Subcutaneous abdominal adipose tissue (tissue), 5 donors: ENCODE measurements around the gene NMT1.
A peak's percentile ranks its signal among the peaks of the same experiment; 100 is the strongest.
"Not testable (repeated sequence)": the region's sequence is repeated elsewhere in the genome, so short reads cannot be mapped to it uniquely, and the experiment has no call there.

Source experiments
- H3K27ac ChIP-seq: one replicate; pipeline ENCODE4 v1.7.0; 2013; ENCODE audit warnings: low read depth, mild to moderate bottlenecking, inconsistent platforms, low read length, moderate library complexity
- H3K27me3 ChIP-seq, 5 donors: one replicate each; pipeline ENCODE4 v1.7.0; 2013; ENCODE audit warnings: low read length in 5 of 5, inconsistent platforms in 1 of 5; ENCODE audit not compliant: control insufficient read depth in 5 of 5, insufficient read depth in 4 of 5
- H3K36me3 ChIP-seq, 5 donors: one replicate each; pipeline ENCODE4 v1.7.0; 2013; ENCODE audit warnings: low read length in 5 of 5; ENCODE audit not compliant: control insufficient read depth in 5 of 5, insufficient read depth in 5 of 5
- H3K4me1 ChIP-seq, 5 donors: one replicate each; pipeline ENCODE4 v1.7.0; 2013; ENCODE audit warnings: low read length in 5 of 5, mild to moderate bottlenecking in 3 of 5, moderate library complexity in 1 of 5; ENCODE audit not compliant: control insufficient read depth in 5 of 5, insufficient read depth in 5 of 5
- H3K4me3 ChIP-seq, 5 donors: one replicate each; pipeline ENCODE4 v1.7.0; 2013; ENCODE audit warnings: low read length in 5 of 5, low read depth in 1 of 5
- H3K9ac ChIP-seq, 5 donors: one replicate each; pipeline ENCODE4 v1.7.0; 2013; ENCODE audit warnings: low read length in 5 of 5, mild to moderate bottlenecking in 4 of 5, moderate library complexity in 3 of 5
- H3K9me3 ChIP-seq, 5 donors: one replicate each; pipeline ENCODE4 v1.7.0; 2013; ENCODE audit warnings: low read length in 5 of 5; ENCODE audit not compliant: control insufficient read depth in 5 of 5
- donor health status: healthy.
- donor health status: healthy.
- donor health status: healthy.
- donor health status: healthy.
- donor health status: healthy.

NMT1 gene

DNA sequence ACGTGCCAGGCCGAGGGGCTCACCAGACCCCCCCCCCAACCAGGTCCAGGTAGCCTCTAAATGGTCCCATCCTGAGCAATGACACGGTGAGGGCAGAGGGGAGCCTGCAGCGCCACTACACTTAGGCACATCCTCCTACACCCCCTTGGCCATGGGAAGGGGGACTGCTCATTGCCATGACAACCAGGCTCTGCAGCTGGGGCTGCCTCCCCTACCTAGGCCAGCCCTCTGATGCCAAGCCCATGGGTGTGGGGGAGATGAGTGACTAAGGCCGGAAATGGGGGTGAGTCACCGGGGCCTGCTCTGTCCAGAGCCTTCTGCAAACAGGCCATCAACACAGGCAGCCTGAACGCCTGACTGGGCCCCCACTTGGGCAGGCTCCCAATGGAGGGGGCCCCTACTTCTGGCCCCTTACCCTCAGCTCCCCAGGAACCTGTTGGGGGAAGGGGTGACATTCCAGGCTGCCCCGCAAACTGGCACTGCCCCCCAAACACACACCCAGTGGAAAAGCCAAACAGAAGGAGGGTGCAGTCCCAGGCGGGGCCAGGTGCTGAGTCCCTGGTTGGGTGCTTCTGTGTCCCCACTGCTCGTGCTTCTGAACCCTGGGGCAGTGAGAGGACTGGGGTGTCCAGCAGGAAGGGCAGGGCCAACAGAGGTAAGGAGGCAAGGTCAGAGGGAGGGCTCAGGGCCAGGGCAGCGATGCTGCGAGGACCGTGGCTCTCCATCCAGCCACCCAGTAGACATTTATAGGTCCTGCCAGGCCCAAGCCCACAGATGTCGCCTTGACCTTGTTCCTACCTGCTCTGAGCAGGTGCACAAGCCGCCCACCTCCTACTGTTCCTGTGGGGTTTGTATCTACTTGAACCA, 63.0 kb downstream of the NMT1 start:
- Histone ChIP-seq H3K4me1 (peaks cover 14 to 68% (median 49%) of the 10 kb centered on the region in 5 donors), H3K36me3 (peaks cover 0 to 18% (median 8%) of the 10 kb centered on the region in 5 donors), H3K9ac (peak overlapping the region in 2 of 5 donors; percentile 30 to 42), H3K4me3 (no peak overlapping the region), H3K27me3 (no peaks in the 10 kb centered on the region), H3K27ac (peak overlapping the region; percentile 50), H3K9me3 (no peaks in the 10 kb centered on the region)

DNA sequence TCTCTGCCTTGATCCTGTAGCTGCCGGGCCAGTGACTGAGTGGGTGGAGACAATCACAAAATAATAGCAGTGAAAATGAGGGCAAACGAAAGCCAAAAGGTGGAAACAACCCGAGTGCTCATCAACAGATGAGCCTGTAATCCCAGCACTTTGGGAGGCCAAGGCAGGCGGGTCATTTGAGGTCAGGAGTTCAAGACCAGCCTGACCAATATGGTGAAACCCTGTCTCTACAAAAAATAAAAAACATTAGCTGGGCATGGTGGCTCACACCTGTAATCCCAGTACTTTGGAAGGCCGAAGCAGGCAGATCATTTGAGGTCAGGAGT, 63.6 kb downstream of the NMT1 start:
- H3K9ac ChIP-seq = not testable (repeated sequence)
- H3K27ac ChIP-seq = peak overlapping the region; percentile 50
- H3K4me1 ChIP-seq = peaks cover 15 to 68% (median 52%) of the 10 kb centered on the region in 5 donors

DNA sequence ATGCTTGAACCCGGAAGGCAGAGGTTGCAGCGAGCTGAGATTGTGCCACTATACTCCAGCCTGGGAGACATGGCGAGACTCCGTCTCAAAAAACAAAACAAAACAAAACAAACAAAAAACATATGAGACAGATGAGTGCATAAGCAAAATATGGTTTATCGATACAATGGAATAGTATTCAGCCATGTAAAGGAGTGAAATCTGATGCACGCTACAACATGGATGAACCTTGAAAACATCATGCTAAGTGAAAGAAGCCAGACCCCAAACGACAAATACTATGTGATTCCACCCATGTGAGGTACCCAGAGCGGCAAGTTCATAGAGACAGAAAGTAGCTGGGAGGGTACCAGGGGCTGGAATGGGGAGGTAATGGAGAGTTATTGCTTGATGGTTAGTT, 64.4 kb downstream of the NMT1 start:
- Histone ChIP-seq H3K9ac (no peak overlapping the region), H3K27me3 (no peaks in the 10 kb centered on the region), H3K9me3 (no peaks in the 10 kb centered on the region), H3K27ac (no peak overlapping the region), H3K36me3 (peaks cover 0 to 4% (median 0%) of the 10 kb centered on the region in 5 donors), H3K4me3 (no peak overlapping the region), H3K4me1 (peaks cover 12 to 68% (median 52%) of the 10 kb centered on the region in 5 donors)

More for the DNA sequence above, 63.6 kb downstream of the NMT1 start:
- not testable (repeated sequence) for H3K27me3 ChIP-seq, H3K4me3 ChIP-seq, H3K9me3 ChIP-seq
- H3K36me3 ChIP-seq = peaks cover 0 to 12% (median 3%) of the 10 kb centered on the region in 5 donors

DNA sequence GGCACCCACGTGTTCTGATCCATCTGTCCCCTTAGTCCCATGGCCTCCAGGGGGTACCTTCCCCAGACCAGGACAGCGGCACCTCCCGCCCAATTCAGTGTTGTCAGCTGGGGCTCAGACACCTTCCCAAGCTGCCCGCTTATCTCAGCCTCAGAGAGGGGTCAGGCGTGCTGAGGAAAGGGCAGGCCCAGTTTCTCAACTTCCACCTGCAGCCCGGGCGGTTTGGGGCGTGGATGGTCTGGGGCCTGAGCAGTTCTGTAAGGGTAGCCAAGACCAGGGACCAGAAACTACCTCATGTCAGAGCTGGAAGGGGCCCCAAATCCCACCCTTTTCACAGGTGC, 66.1 kb downstream of the NMT1 start:
- Histone ChIP-seq H3K27ac (peak overlapping the region; percentile 77), H3K36me3 (no peaks in the 10 kb centered on the region), H3K27me3 (no peaks in the 10 kb centered on the region), H3K9ac (peak overlapping the region in 2 of 5 donors; percentile 17 to 20), H3K4me1 (peaks cover 12 to 79% (median 66%) of the 10 kb centered on the region in 5 donors), H3K4me3 (peak overlapping the region in 1 of 5 donors; percentile 37), H3K9me3 (no peaks in the 10 kb centered on the region)

DNA sequence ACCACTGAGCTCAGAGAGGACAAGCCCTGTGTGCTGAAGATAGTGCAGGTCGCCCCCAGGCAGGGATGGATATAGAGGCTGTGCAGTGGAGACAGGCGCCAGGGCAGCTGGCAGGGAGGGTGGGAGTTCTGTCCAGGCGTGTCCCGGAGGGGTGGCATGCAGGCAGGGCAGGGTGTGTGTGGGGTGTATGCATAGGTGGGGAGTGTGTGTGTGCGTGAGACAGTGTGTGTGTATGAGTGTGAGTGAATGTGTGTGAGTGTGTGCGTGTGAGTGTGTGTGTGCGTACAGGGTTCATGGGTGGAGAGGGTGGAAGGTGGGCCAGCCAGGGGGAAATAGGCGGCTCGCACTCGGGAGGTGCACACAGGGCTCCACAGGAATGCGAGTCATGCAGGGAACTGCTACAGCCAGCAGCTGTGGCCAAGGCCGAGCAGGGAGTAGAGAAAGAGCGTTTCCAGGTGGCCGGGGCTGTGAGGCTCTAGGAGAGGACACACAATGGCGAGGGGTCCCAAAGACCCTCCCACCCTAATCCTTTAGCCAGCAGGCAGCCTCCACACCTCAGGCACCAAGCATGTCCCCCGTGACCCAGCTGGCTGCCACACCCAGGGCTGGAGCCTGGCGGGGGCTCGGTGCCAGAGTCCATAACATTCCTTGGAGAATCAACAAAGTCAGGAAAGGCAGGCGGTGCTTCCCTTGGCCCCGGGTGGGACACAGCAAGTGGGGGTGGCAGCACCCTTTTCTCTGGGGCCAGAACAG, 66.6 kb downstream of the NMT1 start:
- H3K4me3 ChIP-seq = peak overlapping the region in 3 of 5 donors; percentile 6 to 37 (median 11)
- no peaks in the 10 kb centered on the region for H3K27me3 ChIP-seq
- H3K4me1 ChIP-seq = peaks cover 10 to 76% (median 69%) of the 10 kb centered on the region in 5 donors
- H3K36me3 ChIP-seq = no peaks in the 10 kb centered on the region
- H3K27ac ChIP-seq = peak overlapping the region; percentile 77
- no peaks in the 10 kb centered on the region for H3K9me3 ChIP-seq
- H3K9ac ChIP-seq = peak overlapping the region in 4 of 5 donors; percentile 17 to 57 (median 32)

DNA sequence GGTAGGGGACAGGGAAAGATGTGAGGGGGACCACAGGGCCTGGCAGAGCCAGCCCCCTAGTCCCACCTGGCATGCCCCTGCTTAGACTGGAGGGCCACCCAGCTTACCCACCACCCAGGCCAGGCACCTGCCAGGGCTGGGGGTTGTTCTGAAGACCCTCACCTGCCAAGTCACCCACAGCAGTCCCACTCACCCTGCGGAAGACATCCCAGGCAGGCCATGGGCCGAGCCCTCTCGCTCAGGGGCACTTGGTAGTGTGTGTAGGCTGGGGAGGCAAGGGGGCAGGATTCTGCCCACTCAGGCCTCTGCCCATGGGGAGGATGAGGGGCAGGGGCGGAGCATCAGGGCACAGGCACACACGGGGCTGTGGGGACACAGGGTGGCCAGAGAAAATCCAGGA, 67.2 kb downstream of the NMT1 start:
- H3K4me3 ChIP-seq = peak overlapping the region in 1 of 5 donors; percentile 6
- H3K36me3 ChIP-seq = no peaks in the 10 kb centered on the region
- no peaks in the 10 kb centered on the region for H3K27me3 ChIP-seq
- no peaks in the 10 kb centered on the region for H3K9me3 ChIP-seq
- H3K9ac ChIP-seq = peak overlapping the region in 4 of 5 donors; percentile 2 to 57 (median 31)
- H3K4me1 ChIP-seq = peaks cover 10 to 75% (median 72%) of the 10 kb centered on the region in 5 donors
- peak overlapping the region; percentile 77 for H3K27ac ChIP-seq

DNA sequence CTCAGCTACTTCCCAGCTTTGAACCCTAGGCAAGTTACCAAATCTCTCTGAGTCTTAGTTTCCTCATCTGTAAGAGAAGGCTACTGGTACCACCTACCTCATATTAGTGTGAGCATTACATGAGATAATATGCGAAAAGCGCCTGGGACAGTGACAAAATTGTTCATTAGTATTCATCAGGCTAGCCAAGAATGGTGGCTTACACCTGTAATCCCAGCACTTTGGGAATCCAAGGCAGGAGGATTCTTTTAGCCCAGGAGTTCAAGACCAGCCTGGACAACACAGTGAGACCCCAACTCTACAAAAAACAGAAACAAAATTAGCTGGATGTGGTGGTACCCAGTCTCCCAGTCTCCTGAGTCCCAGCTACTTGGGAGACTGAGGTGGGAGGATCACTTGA, 67.9 kb downstream of the NMT1 start:
- Histone ChIP-seq H3K4me1 (peaks cover 10 to 69% (median 67%) of the 10 kb centered on the region in 5 donors), H3K36me3 (no peaks in the 10 kb centered on the region), H3K27me3 (no peaks in the 10 kb centered on the region), H3K9me3 (no peaks in the 10 kb centered on the region), H3K27ac (peak overlapping the region; percentile 77), H3K4me3 (peak overlapping the region in 1 of 5 donors; percentile 6), H3K9ac (peak overlapping the region in 2 of 5 donors; percentile 23 to 57)

DNA sequence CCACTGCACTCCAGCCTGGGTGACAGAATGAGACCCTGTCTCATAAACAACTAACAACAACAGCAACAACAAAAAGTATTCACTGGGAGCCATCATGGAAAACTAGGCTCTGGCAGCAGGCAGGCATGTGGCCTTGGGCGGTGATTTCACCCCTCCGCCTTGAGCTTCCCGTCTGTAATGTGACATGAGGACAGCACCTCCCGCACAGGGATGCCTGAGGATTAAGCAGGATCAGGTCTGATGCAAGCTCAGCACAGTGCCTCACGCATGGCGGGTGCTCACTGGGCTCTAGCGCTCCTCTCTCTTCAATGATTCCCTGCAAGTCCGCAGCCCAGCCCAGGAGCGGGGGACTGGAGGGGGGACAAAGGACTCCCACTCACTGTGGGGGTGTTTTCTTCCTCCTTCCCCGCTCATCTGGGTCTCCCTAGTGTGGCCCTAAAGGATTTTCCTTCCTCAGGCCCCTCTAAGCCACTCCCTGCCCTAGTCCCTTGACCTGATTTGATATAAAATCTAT, 68.4 kb downstream of the NMT1 start:
- Histone ChIP-seq H3K4me3 (peak overlapping the region in 1 of 5 donors; percentile 6), H3K27ac (peak overlapping the region; percentile 77), H3K9me3 (no peaks in the 10 kb centered on the region), H3K4me1 (peaks cover 10 to 64% (median 62%) of the 10 kb centered on the region in 5 donors), H3K36me3 (no peaks in the 10 kb centered on the region), H3K27me3 (no peaks in the 10 kb centered on the region), H3K9ac (no peak overlapping the region)

DNA sequence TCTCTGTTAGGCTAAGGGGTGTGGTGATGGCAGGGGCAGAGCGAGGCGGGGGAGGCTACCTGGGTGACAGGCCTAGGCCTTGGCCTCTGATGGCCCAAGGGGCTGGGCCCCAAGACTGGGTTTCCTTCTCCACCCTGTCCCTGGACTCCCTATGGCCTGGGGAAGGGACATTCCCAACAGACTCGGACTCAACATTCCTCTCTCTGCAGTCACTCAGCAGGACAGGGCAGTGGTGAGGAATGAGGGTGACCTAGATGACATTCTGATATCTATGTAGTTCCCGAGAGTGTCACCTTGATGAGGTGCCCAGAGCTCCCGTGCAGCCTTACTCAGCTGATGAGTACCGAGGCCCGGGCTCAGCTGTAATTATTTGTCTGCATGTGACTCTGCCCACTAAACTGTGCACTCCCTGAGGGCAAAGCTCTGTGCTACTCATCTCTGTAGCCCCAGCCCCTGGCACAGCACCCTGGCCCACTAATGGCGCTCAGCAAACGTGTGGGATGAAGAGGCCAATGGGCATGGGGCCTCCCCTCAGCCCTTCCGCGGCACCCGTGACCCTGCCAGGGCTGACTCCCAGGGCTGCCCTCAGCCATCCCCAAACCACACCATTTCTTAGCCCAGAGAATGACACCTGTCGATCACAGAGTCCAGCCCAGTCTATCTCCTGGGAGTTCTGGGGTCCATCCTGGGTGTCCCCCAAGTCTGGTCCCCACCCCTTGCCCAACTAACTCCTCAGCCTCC, 69.0 kb downstream of the NMT1 start:
- H3K27ac ChIP-seq = peak overlapping the region; percentile 77
- H3K4me1 ChIP-seq = peaks cover 10 to 60% (median 58%) of the 10 kb centered on the region in 5 donors
- no peaks in the 10 kb centered on the region for H3K36me3 ChIP-seq
- no peaks in the 10 kb centered on the region for H3K9me3 ChIP-seq
- H3K9ac ChIP-seq = peak overlapping the region in 2 of 5 donors; percentile 7 to 53
- no peaks in the 10 kb centered on the region for H3K27me3 ChIP-seq
- H3K4me3 ChIP-seq = no peak overlapping the region
